Type B pancreatic cell (in vitro differentiated cells): ENCODE data around the gene AURKA. TPM values are rescaled to one million over a fixed set of nuclear protein-coding genes. Genes with fewer than 3 reads are reported as not detected.
"Not testable (repeated sequence)": the region's sequence is repeated elsewhere in the genome, so short reads cannot be mapped to it uniquely, and the experiment has no call there.

ENCODE experiments used
- DNase-seq: peaks from one replicate; pipeline ENCODE4 v3.0.0; 2021; ENCODE audit warnings: mixed read lengths; ENCODE audit not compliant: unreplicated experiment; ENCODE audit errors: extremely low spot score
- H3K27ac Mint-ChIP-seq: 2 replicates; pipeline ENCODE4 v1.8.0; 2021; ENCODE audit warnings: mild to moderate bottlenecking, mixed read lengths
- H3K27me3 Mint-ChIP-seq: 2 replicates; pipeline ENCODE4 v1.8.0; 2021; ENCODE audit warnings: mixed read lengths
- H3K36me3 Mint-ChIP-seq: 2 replicates; pipeline ENCODE4 v1.8.0; 2021; ENCODE audit warnings: mixed read lengths
- H3K4me1 Mint-ChIP-seq: one replicate; pipeline ENCODE4 v1.8.0; 2021; ENCODE audit warnings: mixed read lengths; ENCODE audit not compliant: unreplicated experiment
- H3K4me3 Mint-ChIP-seq: 2 replicates; pipeline ENCODE4 v1.8.0; 2021; ENCODE audit warnings: mild to moderate bottlenecking, mixed read lengths
- H3K9me3 Mint-ChIP-seq: 2 replicates; pipeline ENCODE4 v1.8.0; 2021; ENCODE audit warnings: mixed read lengths
- total RNA-seq: library from RNA; stranded (reverse); gene quantifications from 2 replicates; pipeline ENCODE4 v1.2.1, GENCODE V29; 2021; ENCODE audit warnings: low replicate concordance
- TF ChIP-seq, protein P1 (sequence below): fragments of 200-600 bp; sonication (generic); conservative IDR thresholded peaks from 2 replicates; pipeline ENCODE4 v1.5.0; 2021; ENCODE audit warnings: antibody characterized with exemption, mild to moderate bottlenecking

Gene AURKA
- total RNA-seq, 1 donor from 2014 or later: 42.7 TPM

DNA sequence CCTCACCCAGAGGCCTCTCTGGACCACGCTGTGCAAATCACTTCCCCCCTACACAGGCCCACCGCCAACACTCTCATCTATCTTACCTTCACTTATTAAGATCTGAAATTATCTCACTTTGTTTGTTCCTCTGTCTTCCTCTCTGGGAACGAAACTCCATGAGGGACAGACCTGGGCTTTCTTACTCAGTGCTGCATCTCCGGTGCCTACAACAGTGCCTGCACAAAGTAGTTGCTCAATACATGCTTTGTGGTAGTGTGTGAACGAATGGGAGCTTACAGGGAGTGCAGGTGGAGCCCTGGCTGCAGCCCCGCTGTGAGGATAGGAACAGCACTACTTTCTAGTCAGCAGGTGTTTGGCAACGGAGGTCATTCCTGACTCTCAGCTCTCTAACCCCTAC, 25.4 kb upstream of the AURKA start:
- TF ChIP-seq, protein P1, sequence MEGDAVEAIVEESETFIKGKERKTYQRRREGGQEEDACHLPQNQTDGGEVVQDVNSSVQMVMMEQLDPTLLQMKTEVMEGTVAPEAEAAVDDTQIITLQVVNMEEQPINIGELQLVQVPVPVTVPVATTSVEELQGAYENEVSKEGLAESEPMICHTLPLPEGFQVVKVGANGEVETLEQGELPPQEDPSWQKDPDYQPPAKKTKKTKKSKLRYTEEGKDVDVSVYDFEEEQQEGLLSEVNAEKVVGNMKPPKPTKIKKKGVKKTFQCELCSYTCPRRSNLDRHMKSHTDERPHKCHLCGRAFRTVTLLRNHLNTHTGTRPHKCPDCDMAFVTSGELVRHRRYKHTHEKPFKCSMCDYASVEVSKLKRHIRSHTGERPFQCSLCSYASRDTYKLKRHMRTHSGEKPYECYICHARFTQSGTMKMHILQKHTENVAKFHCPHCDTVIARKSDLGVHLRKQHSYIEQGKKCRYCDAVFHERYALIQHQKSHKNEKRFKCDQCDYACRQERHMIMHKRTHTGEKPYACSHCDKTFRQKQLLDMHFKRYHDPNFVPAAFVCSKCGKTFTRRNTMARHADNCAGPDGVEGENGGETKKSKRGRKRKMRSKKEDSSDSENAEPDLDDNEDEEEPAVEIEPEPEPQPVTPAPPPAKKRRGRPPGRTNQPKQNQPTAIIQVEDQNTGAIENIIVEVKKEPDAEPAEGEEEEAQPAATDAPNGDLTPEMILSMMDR: no peak
- DNase-seq: no peak
- Mint-ChIP-seq H3K36me3 (peaks cover 18% of the 10 kb centered on the region), H3K27me3 (no peaks in the 10 kb centered on the region), H3K27ac (no peak overlapping the region), H3K9me3 (no peaks in the 10 kb centered on the region), H3K4me3 (no peak overlapping the region), H3K4me1 (peaks cover 3% of the 10 kb centered on the region)

DNA sequence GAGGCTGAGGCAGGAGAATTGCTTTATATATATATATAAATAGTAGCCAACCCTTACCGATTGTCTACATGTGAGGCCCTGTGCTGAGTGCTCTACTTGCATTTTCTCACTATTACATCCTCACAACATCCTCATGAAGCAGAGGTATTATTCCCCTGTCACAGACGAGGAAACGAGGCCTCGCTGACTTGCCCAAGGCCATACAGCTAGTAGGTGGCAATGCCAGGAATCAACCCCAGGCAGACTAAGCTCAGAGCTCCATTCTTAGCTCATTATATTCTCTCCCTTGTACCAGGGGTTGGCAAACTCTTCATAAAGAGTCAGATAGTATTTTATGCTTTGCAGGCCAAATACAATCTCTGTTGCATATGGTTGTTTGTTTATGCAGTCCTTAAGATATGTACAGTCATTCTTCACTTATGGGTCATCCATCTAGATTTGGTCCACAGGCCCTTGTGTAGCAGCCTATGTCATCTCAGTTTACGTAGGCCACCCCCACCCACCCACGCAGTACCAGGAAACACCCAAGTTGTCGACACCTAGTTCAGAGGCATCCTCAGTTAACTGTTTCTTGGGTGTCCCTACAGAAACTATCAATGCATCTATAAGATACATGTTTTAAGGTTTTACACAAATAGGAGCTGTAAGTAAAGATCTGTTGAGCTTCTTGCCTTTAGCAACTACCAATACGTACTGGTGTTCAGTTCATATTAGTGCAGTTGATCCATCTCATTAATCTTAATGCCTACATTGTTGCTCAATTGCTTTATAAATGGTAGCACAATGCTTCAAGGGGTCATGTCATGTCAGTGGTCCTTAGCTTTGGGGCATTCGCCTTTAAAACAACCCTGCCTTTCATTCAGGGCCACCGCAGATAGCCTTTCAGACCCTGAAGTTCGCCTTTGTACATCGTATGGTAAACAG, 23.1 kb upstream of the AURKA start:
- Mint-ChIP-seq H3K36me3 (peaks cover 18% of the 10 kb centered on the region), H3K27ac (no peak overlapping the region), H3K4me1 (no peaks in the 10 kb centered on the region), H3K27me3 (no peaks in the 10 kb centered on the region), H3K9me3 (no peaks in the 10 kb centered on the region), H3K4me3 (no peak overlapping the region)
- DNase-seq: no peak
- TF ChIP-seq, protein P1: no peak

DNA sequence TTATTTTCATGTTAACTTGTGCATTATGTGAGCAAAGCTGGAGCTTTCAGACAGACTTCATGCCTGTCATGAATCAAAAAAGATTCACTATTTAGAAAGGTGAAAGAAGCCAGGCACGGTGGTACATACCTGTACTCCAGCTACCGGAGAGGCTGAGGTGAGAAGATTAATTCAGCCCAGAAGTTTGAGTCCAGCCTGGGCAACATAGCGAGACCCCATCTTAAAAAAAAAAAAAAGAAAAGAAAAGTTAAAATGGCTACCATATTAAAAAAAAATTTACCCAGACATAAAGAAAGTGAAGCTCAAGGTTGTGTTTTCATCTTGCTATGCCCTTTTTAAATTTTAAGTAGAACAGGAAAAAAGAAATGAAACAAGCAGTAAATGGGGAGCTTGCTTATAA, 20.9 kb upstream of the AURKA start:
- no peaks in the 10 kb centered on the region for H3K4me1 Mint-ChIP-seq
- TF ChIP-seq, protein P1: no peak
- peaks cover 15% of the 10 kb centered on the region for H3K36me3 Mint-ChIP-seq
- H3K27me3 Mint-ChIP-seq: no peaks in the 10 kb centered on the region
- no peak overlapping the region for H3K27ac Mint-ChIP-seq
- no peak for DNase-seq
- H3K4me3 Mint-ChIP-seq: no peak overlapping the region
- no peaks in the 10 kb centered on the region for H3K9me3 Mint-ChIP-seq

DNA sequence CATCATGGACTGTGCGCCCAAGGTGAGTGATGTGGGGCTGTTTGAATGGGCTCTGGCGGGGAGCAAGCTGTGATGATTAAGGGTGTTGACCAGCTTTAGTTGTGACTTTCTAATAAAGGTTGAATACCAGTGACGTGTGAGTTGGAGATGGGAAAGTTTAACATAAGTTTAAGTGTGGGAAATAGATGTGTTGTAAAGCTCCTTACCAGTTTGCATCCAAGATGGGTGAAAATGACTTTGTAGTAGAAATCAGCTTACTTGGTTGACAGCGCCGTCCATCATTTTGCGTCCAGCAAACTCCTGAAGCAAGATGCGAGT, 20.4 kb upstream of the AURKA start:
- Mint-ChIP-seq H3K4me1 (no peaks in the 10 kb centered on the region), H3K9me3 (no peaks in the 10 kb centered on the region), H3K27me3 (no peaks in the 10 kb centered on the region), H3K36me3 (peaks cover 14% of the 10 kb centered on the region), H3K4me3 (no peak overlapping the region), H3K27ac (no peak overlapping the region)
- DNase-seq: no peak
- TF ChIP-seq, protein P1: no peak

DNA sequence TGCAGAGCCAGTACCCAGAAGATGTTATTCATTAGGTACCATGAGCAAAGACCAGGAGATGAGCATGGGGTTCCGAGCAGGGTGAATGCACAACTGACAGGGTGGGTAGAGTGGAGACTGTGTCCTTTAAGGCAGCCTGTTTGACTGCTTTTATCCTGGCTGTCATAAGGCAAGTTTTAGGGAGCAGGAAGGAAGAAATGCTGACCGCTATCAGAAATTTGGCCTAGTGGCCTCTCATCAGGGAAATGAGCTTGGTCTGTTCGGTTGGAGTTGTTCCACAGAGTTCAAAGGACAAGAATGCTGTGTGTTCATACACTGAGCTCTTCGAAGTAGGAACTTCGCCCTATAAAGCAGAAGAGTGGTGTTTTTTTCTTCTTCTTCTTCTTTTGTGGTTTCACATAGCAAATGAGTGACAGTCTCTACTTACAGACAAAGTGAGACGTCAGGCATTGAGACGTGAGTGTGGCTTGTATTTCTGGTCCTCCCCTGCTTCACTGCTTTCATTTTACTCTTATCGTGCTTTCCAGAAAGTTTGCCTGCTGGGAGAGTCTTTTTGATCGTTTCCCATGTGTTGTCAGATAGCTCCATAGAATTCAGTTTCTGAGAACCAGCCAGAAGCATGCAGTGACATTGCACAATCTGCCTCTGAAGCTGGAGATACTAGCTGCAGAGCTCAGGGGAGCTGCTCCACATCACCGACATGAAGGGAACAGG, 19.9 kb upstream of the AURKA start, which contains the start of gene CASS4:
TSS of gene CASS4 (plus strand) at position 502 of the 714 bp plus-strand sequence. CDS start at position 701, 199 bp downstream.
- H3K27me3 Mint-ChIP-seq: no peaks in the 10 kb centered on the region
- no peaks in the 10 kb centered on the region for H3K4me1 Mint-ChIP-seq
- no peaks in the 10 kb centered on the region for H3K9me3 Mint-ChIP-seq
- H3K4me3 Mint-ChIP-seq: no peak within 1 kb of the TSS
- H3K36me3 Mint-ChIP-seq: peaks cover 14% of the 10 kb centered on the region
- H3K27ac Mint-ChIP-seq: no peak within 1 kb of the TSS
- TF ChIP-seq, protein P1: no peak
- DNase-seq: no peak

DNA sequence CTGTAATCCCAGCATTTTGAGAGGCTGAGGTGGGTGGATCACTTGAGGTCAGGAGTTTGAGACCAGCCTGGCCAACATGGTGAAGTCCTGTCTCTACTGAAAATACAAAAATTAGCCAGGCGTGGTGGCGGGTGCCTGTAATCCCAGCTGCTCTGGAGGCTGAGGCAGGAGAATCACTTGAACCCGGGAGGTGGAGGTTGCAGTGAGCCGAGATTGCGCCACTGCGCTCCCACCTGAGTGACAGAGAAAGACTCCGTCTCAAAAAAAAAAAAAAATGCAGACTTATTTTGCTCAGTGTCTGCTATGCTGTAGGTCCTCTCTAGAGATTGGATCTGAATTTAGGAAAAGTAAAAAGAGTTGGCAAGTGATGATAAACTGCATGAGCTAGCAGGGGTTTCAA, 19.3 kb upstream of the AURKA start:
- H3K36me3 Mint-ChIP-seq: peaks cover 14% of the 10 kb centered on the region
- H3K4me3 Mint-ChIP-seq, DNase-seq, H3K27ac Mint-ChIP-seq, H3K9me3 Mint-ChIP-seq, H3K4me1 Mint-ChIP-seq, H3K27me3 Mint-ChIP-seq: not testable (repeated sequence)
